22Rv1 (cell line): Measurements from ENCODE around the gene MXI1.

Experiments used
- ZFX ChIP-seq: fragments of 450-650 bp; IDR thresholded peaks from 2 replicates; pipeline ENCODE4 v1.6.1; 2017; ENCODE audit warnings: antibody characterized with exemption, borderline replicate concordance
- TF ChIP-seq, protein P1 (sequence below): fragments of 450-650 bp; IDR thresholded peaks from 2 replicates; pipeline ENCODE4 v1.5.1; 2017; ENCODE audit warnings: mild to moderate bottlenecking

GRCh38 chr10:110209454-110209925 lies 2.1 kb downstream of the MXI1 start:
- TF ChIP-seq, protein P1, sequence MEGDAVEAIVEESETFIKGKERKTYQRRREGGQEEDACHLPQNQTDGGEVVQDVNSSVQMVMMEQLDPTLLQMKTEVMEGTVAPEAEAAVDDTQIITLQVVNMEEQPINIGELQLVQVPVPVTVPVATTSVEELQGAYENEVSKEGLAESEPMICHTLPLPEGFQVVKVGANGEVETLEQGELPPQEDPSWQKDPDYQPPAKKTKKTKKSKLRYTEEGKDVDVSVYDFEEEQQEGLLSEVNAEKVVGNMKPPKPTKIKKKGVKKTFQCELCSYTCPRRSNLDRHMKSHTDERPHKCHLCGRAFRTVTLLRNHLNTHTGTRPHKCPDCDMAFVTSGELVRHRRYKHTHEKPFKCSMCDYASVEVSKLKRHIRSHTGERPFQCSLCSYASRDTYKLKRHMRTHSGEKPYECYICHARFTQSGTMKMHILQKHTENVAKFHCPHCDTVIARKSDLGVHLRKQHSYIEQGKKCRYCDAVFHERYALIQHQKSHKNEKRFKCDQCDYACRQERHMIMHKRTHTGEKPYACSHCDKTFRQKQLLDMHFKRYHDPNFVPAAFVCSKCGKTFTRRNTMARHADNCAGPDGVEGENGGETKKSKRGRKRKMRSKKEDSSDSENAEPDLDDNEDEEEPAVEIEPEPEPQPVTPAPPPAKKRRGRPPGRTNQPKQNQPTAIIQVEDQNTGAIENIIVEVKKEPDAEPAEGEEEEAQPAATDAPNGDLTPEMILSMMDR, result no peak
- no peak for TF ChIP-seq ZFX
